DMS 273 (cell line): Measurements from ENCODE around the gene ALKBH5.

Experiments used
- DNase-seq: peaks from one replicate; lab custom pipeline; 2025; ENCODE audit not compliant: unreplicated experiment; lab: John Stamatoyannopoulos, UW

Gene ALKBH5

DNA sequence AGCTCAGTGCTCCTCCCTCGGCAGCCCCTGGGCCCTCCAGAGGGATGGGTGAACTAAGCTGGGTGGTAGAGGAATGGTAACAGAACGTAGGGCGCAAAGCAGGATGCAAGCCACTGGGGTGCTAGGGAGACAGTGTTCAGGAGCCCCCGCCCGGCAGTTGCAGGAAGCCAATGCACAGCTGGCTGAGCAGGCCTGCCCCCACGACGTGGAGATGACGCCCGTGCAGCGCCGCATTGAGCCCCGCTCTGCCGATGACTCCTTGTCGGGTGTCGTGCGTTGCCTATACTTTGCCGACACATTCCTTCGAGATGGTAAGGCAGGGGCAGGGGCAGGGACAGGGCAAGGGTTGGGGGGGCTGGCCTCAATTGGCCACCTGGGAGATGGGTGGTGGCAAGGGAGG is 54.7 kb downstream of the ALKBH5 start:
- DNase-seq, result no peak

DNA sequence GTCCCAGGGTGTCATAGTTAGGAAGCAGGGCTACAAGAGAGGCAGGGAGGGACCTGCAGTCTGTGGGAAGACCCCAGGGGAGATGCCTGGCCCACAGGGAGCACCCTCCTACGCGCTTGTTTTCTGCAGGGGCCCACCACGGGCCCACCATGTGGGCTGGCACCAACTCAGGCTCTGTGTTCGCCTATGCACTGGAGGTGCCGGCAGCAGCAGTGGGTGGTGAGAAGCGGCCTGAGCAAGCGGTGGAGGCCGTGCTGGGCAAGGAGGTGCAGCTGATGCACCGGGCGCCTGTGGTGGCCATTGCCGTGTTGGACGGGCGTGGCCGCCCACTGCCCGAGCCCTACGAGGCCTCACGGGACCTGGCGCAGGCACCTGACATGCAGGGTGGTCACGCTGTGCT is 56.8 kb downstream of the ALKBH5 start:
- no peak for DNase-seq

DNA sequence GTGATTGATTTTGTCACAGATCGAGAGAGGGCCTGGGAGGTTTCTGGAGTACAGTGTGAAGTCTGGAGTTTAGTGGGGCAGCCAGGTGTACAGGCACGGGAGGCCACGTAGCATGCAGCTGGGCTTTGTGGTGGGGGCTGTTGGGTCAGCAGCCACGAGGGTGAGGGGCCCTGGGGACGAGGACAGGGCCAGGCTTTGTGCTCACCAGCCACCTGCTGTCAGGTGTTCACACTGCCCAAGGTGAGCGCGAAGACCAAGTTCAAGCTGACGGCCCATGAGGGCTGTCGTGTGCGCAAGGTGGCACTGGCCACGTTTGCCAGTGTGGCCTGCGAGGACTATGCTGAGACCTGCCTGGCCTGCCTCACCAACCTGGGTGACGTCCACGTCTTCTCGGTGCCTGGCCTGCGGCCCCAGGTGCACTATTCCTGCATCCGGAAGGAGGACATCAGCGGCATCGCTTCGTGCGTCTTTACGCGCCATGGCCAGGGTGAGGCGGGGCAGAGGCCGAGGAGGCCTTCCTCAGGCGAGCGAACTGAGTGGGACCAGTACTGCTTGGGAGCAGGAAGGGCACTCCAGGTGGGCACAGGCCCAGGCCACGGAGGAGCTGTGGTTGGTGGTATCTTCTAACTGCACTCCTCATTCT is 57.7 kb downstream of the ALKBH5 start:
- DNase-seq, result no peak

DNA sequence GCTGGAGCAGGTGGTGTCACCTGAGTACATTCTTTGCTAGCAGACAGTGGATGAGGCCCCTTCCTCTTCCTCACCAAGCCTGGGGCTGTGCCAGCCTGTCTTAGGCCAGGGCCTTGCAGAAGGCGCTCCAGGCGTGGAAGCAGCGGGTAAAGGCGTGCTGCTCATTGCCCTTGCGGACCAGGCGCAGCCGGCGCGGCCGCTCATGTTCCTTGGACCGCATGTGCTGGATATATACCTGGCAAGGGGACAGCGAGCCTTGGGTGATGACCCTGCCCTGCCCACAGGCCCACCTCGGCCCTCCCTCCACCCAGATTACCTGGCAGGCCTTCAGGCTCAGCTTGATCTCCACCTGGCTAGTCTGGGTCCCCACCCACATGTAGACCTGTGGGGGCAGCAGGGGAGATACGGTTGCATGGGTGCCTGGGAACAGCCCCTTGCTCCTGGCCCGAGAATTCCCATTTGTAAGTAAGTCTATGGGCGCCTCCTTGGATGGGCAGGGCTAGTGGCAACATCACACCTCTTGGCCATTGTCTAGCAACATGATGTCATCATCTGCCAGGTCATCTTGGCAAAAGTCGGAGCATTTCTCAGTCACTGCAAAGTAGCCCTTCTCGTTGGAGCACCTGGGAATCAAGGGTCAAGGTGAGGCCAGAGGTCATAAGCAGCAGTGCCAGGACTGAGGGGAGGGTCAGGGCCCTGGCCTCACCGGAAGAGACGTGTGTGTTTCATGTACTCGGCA is 61.6 kb downstream of the ALKBH5 start:
- DNase-seq, result no peak

DNA sequence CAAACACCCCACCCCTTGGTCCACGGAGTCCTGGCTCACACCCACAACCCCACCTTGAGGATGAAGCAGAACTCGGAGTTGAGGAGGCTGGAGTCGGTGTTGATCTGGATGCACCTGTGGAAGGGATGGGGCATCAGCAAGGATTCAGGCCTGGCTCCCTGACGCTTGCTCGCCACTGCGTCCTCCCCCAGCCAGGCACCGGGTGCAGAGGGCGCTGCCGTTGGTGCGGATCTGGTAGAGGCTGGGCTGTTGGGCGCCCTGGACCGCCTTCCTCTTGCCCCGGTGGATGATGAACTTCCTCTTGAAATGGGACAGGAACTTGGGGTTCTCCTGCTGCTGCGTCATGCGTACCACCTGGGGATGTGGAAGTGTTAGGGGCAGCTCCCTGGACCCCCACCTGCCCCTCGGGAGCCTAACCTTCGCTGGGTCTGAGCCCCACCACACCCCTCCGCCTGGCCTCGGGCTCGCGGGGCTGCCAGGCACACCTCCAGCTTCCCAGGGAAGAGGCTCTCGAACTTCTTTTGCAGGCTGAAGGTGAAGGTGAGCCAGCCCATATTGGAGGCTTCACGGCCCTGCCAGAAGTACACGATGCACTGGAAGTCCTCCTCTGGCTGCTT is 62.6 kb downstream of the ALKBH5 start:
- no peak for DNase-seq

- peak; percentile 29 for DNase-seq
Observed at GRCh38 chr17:18246880-18247612, 63.4 kb downstream of the ALKBH5 start.

DNA sequence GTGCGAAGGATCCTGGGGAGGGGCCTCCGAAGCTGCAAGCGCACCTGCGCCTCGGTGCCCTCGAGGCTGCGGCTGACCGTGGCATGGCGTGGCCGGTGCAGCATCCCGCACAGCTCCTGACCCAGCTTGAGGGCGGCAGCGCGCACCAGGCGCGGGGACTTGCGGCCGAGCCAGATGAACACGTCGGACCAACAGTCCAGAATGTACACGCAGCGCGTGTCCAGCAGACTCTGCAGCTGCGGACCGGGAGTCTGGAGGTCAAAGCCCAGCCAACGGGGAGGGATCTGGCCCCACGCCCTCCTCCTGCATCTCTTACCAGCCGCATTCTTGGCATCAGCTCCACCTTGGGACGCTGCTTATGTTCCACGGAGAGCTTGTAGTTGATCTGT is 64.0 kb downstream of the ALKBH5 start:
- no peak for DNase-seq

- peak; percentile 81 for DNase-seq
Observed at GRCh38 chr17:18248300-18248731, 64.7 kb downstream of the ALKBH5 start.

GRCh38 chr17:18248811-18249210 is 65.2 kb downstream of the ALKBH5 start:
- no peak for DNase-seq

GRCh38 chr17:18250259-18250658 is 66.6 kb downstream of the ALKBH5 start:
- peak; percentile 17 for DNase-seq

- DNase-seq, result no peak
Observed at GRCh38 chr17:18250708-18251107, 67.1 kb downstream of the ALKBH5 start.

DNA sequence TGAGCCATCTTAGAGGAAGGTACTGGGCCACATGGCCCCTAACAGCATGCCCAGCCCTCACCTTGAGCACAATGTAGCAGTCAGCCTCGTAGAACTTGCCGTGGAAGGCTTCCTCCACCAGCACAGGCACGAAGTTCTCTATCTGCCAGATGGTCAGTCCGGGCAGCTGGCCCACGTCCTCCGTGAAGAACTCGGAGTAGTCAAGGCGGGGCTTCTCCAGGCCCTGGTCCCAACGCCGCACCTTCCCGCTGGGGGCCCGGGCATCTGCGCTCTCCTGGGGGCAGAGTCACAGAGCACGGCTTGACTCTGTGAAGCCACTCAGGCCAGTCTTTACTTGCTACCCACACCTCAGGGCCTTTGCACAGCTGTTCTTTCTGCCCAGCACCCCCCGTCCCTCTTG is 67.6 kb downstream of the ALKBH5 start:
- DNase-seq, result no peak

DNA sequence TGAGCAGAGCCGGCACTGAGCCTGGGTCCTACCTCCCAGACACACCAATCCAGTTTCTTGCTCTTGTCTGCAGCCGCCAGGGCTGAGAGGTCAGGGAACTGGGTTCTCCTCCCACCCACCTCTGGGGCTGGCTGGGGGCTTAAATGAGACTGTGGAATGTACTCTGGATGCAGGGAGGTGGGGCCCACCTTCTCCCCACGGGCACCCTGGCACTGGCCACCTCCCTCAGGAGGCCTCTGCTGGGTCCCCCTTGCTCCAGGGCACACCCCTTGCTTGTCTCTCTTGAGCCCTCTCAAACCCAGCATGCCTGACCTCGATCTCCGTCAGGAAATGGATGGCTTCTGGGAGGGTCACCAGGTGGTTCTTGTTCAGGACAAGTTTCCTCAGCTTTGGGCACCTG is 68.5 kb downstream of the ALKBH5 start:
- no peak for DNase-seq

GRCh38 chr17:18253187-18253884 is 69.7 kb downstream of the ALKBH5 start:
- DNase-seq, result no peak

GRCh38 chr17:18253947-18254821 is 70.6 kb downstream of the ALKBH5 start:
- no peak for DNase-seq

GRCh38 chr17:18254888-18255649 is 71.4 kb downstream of the ALKBH5 start:
- DNase-seq, result no peak

- no peak for DNase-seq
Observed at GRCh38 chr17:18256351-18256750, 72.7 kb downstream of the ALKBH5 start.

DNA sequence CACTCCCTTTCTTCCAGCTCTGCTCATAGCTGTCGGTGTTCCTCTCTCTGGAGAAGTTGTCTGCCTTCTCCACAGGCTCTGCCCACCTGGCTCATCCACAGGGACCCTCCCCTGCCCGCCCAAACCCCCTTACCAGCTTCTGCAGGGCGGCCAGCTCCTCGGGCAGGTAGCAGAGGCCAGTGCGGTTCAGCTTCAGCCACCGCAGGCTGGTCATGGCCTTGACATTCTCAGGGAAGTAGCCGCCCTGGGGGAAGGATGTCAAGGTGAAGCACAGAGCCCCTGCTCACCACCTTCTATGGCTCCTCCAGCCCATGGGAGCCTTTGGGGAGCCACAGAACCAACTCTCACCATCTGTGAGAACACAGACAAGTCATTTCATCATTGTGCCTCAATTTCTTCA is 73.1 kb downstream of the ALKBH5 start:
- no peak for DNase-seq

DNA sequence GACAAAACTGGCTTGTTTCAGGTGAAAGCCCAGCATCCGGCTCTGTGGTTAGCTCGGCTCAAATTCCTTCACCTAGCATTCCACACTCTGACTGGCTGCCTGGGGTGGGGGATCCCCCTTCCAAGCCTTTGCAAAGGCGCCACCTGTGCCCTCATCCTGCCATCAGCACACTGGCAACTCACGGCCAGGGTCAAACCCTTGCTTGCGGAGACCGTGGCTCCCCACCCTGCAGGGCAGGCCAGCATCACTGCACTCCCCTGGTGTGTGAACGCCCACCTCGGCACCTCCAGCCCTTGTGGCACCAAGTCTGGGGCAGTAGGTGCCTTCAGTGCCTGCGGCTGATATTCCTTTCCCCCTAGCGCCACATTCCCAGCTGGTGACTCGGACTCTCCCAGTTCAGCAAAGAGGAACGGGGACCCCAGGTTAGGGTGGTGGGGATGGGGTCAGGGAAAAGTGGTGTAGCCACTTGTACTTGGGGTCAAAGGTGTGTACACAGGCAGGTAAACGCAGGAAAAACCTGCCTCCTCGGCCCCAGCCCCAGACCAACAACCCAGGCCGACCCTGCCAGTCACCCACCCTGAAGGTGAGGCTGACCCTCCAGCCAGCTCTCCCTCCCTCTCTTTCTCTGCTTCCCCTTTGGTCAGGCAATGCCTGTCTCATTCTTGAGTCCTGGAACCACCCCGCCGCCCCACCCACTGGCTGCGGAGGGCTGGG is 73.8 kb downstream of the ALKBH5 start:
- no peak for DNase-seq
